Neural crest cell (in vitro differentiated cells): ENCODE results near the gene PACS2. TPM values are rescaled to one million over a fixed set of nuclear protein-coding genes. Genes with fewer than 3 reads are reported as not detected.

Source experiments
- DNase-seq: peaks from one replicate; pipeline ENCODE4 v3.0.0; 2021; ENCODE audit warnings: low read depth, mixed read lengths, low spot score
- H3K27ac Mint-ChIP-seq: one replicate; pipeline ENCODE4 v1.8.0; 2021; ENCODE audit warnings: mild to moderate bottlenecking, mixed read lengths; ENCODE audit not compliant: unreplicated experiment
- H3K27me3 Mint-ChIP-seq: 2 replicates; pipeline ENCODE4 v1.8.0; 2021; ENCODE audit warnings: low read depth, mild to moderate bottlenecking, mixed read lengths
- H3K36me3 Mint-ChIP-seq: 2 replicates; pipeline ENCODE4 v1.8.0; 2021; ENCODE audit warnings: low read depth, mild to moderate bottlenecking, mixed read lengths
- H3K4me1 Mint-ChIP-seq: 2 replicates; pipeline ENCODE4 v1.8.0; 2021; ENCODE audit warnings: mixed read lengths
- H3K4me3 Mint-ChIP-seq: one replicate; pipeline ENCODE4 v1.8.0; 2021; ENCODE audit warnings: mild to moderate bottlenecking, mixed read lengths
- H3K9me3 Mint-ChIP-seq: 2 replicates; pipeline ENCODE4 v1.8.0; 2021; ENCODE audit warnings: mixed read lengths
- total RNA-seq: library from RNA; stranded (reverse); gene quantifications from 2 replicates; pipeline ENCODE4 v1.2.1, GENCODE V29; 2021
- TF ChIP-seq, protein P1 (sequence below): fragments of 200-600 bp; sonication (generic); conservative IDR thresholded peaks from 2 replicates; pipeline ENCODE4 v1.5.0; 2021; ENCODE audit warnings: antibody characterized with exemption, mild to moderate bottlenecking

Gene PACS2
- total RNA-seq, 1 donor from 2014 or later = 104 TPM

DNA sequence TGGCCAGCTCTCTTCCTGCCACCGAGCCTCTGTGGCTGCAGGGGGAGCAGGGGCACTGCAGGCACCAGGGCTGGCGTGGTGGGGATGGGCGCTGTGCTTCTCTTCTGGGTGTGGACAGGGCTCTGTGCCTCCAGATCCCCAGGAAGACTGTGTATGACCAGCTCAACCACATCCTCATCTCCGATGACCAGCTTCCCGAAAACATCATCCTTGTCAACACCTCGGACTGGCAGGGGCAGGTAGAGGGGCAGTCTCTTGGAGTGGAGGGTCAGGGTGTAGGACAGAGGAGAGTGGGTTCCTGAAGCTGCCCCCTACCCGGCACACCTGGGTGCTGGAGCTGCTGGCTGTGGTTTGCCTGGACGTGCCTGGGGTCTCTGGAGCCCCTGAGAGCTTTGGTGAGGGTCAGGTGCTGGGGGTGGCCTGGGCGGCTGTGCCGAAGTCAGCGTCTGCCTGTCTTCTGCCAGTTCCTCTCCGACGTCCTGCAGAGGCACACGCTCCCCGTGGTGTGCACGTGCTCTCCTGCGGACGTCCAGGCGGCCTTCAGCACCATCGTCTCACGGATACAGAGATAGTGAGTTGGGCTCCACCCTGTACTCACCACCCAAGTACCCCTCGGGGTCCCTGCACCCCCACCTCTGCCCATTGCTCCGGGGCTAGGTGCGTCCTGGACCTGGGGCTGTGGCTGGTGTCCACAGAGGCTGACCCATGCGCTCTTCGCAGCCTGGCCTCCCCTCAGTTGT lies 68.0 kb downstream of the PACS2 start:
- Mint-ChIP-seq H3K4me1 (no peaks in the 10 kb centered on the region), H3K36me3 (no peaks in the 10 kb centered on the region), H3K4me3 (no peak overlapping the region), H3K9me3 (no peaks in the 10 kb centered on the region), H3K27me3 (no peaks in the 10 kb centered on the region), H3K27ac (no peak overlapping the region)
- TF ChIP-seq, protein P1, sequence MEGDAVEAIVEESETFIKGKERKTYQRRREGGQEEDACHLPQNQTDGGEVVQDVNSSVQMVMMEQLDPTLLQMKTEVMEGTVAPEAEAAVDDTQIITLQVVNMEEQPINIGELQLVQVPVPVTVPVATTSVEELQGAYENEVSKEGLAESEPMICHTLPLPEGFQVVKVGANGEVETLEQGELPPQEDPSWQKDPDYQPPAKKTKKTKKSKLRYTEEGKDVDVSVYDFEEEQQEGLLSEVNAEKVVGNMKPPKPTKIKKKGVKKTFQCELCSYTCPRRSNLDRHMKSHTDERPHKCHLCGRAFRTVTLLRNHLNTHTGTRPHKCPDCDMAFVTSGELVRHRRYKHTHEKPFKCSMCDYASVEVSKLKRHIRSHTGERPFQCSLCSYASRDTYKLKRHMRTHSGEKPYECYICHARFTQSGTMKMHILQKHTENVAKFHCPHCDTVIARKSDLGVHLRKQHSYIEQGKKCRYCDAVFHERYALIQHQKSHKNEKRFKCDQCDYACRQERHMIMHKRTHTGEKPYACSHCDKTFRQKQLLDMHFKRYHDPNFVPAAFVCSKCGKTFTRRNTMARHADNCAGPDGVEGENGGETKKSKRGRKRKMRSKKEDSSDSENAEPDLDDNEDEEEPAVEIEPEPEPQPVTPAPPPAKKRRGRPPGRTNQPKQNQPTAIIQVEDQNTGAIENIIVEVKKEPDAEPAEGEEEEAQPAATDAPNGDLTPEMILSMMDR = no peak
- DNase-seq = no peak

GRCh38 chr14:105383083-105383730 lies 68.7 kb downstream of the PACS2 start:
- H3K27ac Mint-ChIP-seq = no peak overlapping the region
- H3K4me3 Mint-ChIP-seq = no peak overlapping the region
- H3K9me3 Mint-ChIP-seq = no peaks in the 10 kb centered on the region
- DNase-seq = no peak
- no peaks in the 10 kb centered on the region for H3K27me3 Mint-ChIP-seq
- no peaks in the 10 kb centered on the region for H3K4me1 Mint-ChIP-seq
- TF ChIP-seq, protein P1 = no peak
- no peaks in the 10 kb centered on the region for H3K36me3 Mint-ChIP-seq

- no peaks in the 10 kb centered on the region for H3K36me3 Mint-ChIP-seq
- H3K4me1 Mint-ChIP-seq = no peaks in the 10 kb centered on the region
- no peak for DNase-seq
- H3K9me3 Mint-ChIP-seq = no peaks in the 10 kb centered on the region
- H3K4me3 Mint-ChIP-seq = no peak overlapping the region
- no peaks in the 10 kb centered on the region for H3K27me3 Mint-ChIP-seq
- H3K27ac Mint-ChIP-seq = no peak overlapping the region
- TF ChIP-seq, protein P1 = no peak
Measured at GRCh38 chr14:105384041-105384557, 69.6 kb downstream of the PACS2 start.

GRCh38 chr14:105384605-105385321 lies 70.2 kb downstream of the PACS2 start:
- no peak for DNase-seq
- Mint-ChIP-seq H3K36me3 (no peaks in the 10 kb centered on the region), H3K27me3 (no peaks in the 10 kb centered on the region), H3K9me3 (no peaks in the 10 kb centered on the region), H3K4me3 (no peak overlapping the region), H3K27ac (no peak overlapping the region), H3K4me1 (no peaks in the 10 kb centered on the region)
- TF ChIP-seq, protein P1 = no peak

- TF ChIP-seq, protein P1 = no peak
- H3K27ac Mint-ChIP-seq = no peak overlapping the region
- no peak for DNase-seq
- no peaks in the 10 kb centered on the region for H3K27me3 Mint-ChIP-seq
- H3K4me3 Mint-ChIP-seq = no peak overlapping the region
- no peaks in the 10 kb centered on the region for H3K4me1 Mint-ChIP-seq
- H3K36me3 Mint-ChIP-seq = no peaks in the 10 kb centered on the region
- no peaks in the 10 kb centered on the region for H3K9me3 Mint-ChIP-seq
Measured at GRCh38 chr14:105385322-105385637, 70.7 kb downstream of the PACS2 start.
